Central memory CD8-positive, alpha-beta T cell (primary cell): ENCODE measurements around the gene MRPL46.
A peak's percentile ranks its signal among the peaks of the same experiment; 100 is the strongest.

ENCODE experiments used
- ATAC-seq: fragments of 150-1000 bp; cut with Tn5 transposase; replicated peaks from 2 replicates; pipeline ENCODE4 v1.10.0; 2022; ENCODE audit warnings: mild to moderate bottlenecking, moderate FRiP score, moderate number of reproducible peaks; ENCODE audit not compliant: poor library complexity, severe bottlenecking; ENCODE audit errors: extremely low read depth
- DNase-seq, 2 donors: peaks; one replicate each; pipeline ENCODE4 v3.0.0; 2021; ENCODE audit warnings: low spot score in 2 of 2
- H3K27ac Mint-ChIP-seq: one replicate; pipeline ENCODE4 v1.8.0; 2022; ENCODE audit warnings: low read depth, mild to moderate bottlenecking, moderate library complexity, mixed read lengths
- H3K27me3 Mint-ChIP-seq: one replicate; pipeline ENCODE4 v1.8.0; 2022; ENCODE audit warnings: mixed read lengths
- H3K36me3 Mint-ChIP-seq: one replicate; pipeline ENCODE4 v1.8.0; 2022; ENCODE audit warnings: mild to moderate bottlenecking, moderate library complexity, mixed read lengths; ENCODE audit not compliant: insufficient read depth
- H3K4me1 Mint-ChIP-seq: one replicate; pipeline ENCODE4 v1.8.0; 2022; ENCODE audit warnings: mixed read lengths
- H3K4me3 Mint-ChIP-seq: one replicate; pipeline ENCODE4 v1.8.0; 2022; ENCODE audit warnings: mild to moderate bottlenecking, moderate library complexity, mixed read lengths
- H3K9me3 Mint-ChIP-seq: one replicate; pipeline ENCODE4 v1.8.0; 2022; ENCODE audit warnings: mixed read lengths

MRPL46 gene

DNA sequence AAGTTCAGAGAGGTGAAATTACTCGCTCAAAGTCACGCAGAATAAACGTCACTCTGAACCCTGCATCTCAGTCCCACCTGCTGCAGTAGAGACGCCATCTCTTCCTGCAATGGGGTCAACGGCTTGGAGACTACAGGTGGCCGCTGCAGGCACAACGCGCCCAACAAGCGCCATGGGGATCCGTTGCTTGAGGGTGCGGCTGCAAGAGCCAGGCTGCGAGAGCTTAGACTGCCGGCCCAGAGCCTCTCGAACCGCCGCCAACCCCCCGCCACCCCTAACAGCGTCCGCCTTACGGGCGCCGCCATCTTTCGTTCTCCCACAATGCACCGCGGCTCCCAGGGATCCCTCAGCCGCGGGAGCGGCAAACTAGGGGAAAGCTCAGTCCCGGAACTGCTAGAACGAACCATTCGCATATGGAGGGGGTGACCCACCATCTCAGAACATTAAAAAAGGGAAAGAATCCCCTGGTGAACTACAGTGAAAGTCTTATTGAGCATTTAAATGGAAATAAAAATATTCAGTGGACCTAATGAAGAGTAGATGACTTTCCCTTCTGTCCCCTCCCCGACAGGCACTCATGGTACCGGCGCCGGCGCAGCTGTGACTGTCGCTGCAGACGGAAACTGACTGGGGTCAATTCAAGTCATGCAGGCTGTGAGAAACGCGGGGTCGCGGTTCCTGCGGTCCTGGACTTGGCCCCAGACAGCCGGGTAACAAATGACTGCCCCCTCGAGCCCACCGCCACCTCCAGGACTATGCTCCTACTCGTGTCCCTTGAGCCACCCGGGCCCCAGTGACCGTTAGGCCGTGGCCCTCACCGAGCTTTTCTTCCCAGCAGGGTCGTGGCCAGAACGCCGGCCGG, at the start of gene MRPL46, which contains the start of gene MRPS11:
TSS of gene MRPL46 (minus strand) at position 316 of the 862 bp plus-strand sequence. CDS start at position 305, 11 bp downstream.
TSS of gene MRPS11 (plus strand) at position 636 of the 862 bp plus-strand sequence. CDS start at position 646, 10 bp downstream.
- H3K4me3 Mint-ChIP-seq = peak within 1 kb of the TSS; percentile 92
- no peaks in the 10 kb centered on the region for H3K27me3 Mint-ChIP-seq
- peak within 1 kb of the TSS; percentile 93 for H3K27ac Mint-ChIP-seq
- H3K9me3 Mint-ChIP-seq = no peaks in the 10 kb centered on the region
- peak; percentile 96 for ATAC-seq
- H3K4me1 Mint-ChIP-seq = peaks cover 19% of the 10 kb centered on the region
- peaks cover 38% of the 10 kb centered on the region for H3K36me3 Mint-ChIP-seq
- peak; percentile 84 to 86 for DNase-seq

GRCh38 chr15:88513195-88513594, 46.0 kb upstream of the MRPL46 start:
- H3K9me3 Mint-ChIP-seq = no peaks in the 10 kb centered on the region
- no peaks in the 10 kb centered on the region for H3K27me3 Mint-ChIP-seq
- H3K4me1 Mint-ChIP-seq = no peaks in the 10 kb centered on the region
- ATAC-seq (no peak), DNase-seq (no peak)
- peaks cover 11% of the 10 kb centered on the region for H3K36me3 Mint-ChIP-seq
- no peak overlapping the region for H3K4me3 Mint-ChIP-seq
- no peak overlapping the region for H3K27ac Mint-ChIP-seq

- H3K27me3 Mint-ChIP-seq = no peaks in the 10 kb centered on the region
Measured at GRCh38 chr15:88512601-88513000, 45.4 kb upstream of the MRPL46 start.

DNA sequence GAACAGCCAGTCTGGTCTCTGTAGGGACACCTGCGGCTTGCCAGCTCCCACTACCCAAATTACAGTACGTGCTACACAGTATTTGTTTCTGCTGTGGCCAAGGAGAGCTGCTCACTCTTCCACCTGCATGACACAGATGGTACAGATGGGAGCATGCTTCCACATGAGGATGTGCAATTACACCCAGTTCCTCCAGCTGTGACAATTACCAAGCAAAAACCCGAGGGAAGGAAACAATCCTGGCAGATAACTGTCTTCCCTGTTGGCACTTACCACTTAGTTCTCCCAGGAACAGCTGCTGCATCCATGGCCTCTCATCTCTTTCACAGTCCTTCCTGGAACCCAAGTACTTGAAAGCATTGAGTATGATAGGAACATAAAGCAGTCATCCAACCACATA, 44.9 kb upstream of the MRPL46 start:
- Mint-ChIP-seq H3K27ac (no peak overlapping the region), H3K4me1 (no peaks in the 10 kb centered on the region), H3K27me3 (no peaks in the 10 kb centered on the region), H3K9me3 (no peaks in the 10 kb centered on the region), H3K4me3 (no peak overlapping the region), H3K36me3 (peaks cover 11% of the 10 kb centered on the region)
- ATAC-seq (no peak), DNase-seq (no peak)

More at GRCh38 chr15:88512601-88513000, 45.4 kb upstream of the MRPL46 start:
- no peak for ATAC-seq
- Mint-ChIP-seq H3K36me3 (peaks cover 11% of the 10 kb centered on the region), H3K27ac (no peak overlapping the region), H3K4me3 (no peak overlapping the region), H3K9me3 (no peaks in the 10 kb centered on the region), H3K4me1 (no peaks in the 10 kb centered on the region)
- no peak for DNase-seq

- DNase-seq (no peak), ATAC-seq (no peak)
- Mint-ChIP-seq H3K36me3 (peaks cover 11% of the 10 kb centered on the region), H3K9me3 (no peaks in the 10 kb centered on the region), H3K4me1 (no peaks in the 10 kb centered on the region), H3K4me3 (no peak overlapping the region), H3K27ac (no peak overlapping the region), H3K27me3 (no peaks in the 10 kb centered on the region)
Measured at GRCh38 chr15:88511161-88511560, 44.0 kb upstream of the MRPL46 start.

GRCh38 chr15:88509964-88510363, 42.8 kb upstream of the MRPL46 start:
- Mint-ChIP-seq H3K27me3 (no peaks in the 10 kb centered on the region), H3K27ac (no peak overlapping the region), H3K36me3 (peaks cover 9% of the 10 kb centered on the region), H3K4me3 (no peak overlapping the region), H3K9me3 (no peaks in the 10 kb centered on the region), H3K4me1 (no peaks in the 10 kb centered on the region)
- ATAC-seq = no peak
- DNase-seq = no peak

- Mint-ChIP-seq H3K36me3 (peaks cover 11% of the 10 kb centered on the region), H3K4me3 (no peak overlapping the region), H3K27me3 (no peaks in the 10 kb centered on the region), H3K9me3 (no peaks in the 10 kb centered on the region), H3K27ac (no peak overlapping the region), H3K4me1 (no peaks in the 10 kb centered on the region)
- ATAC-seq = no peak
- DNase-seq = no peak
Measured at GRCh38 chr15:88509321-88509720, 42.1 kb upstream of the MRPL46 start.

- H3K27ac Mint-ChIP-seq = no peak overlapping the region
- DNase-seq (no peak), ATAC-seq (no peak)
- peaks cover 11% of the 10 kb centered on the region for H3K36me3 Mint-ChIP-seq
- no peaks in the 10 kb centered on the region for H3K4me1 Mint-ChIP-seq
- H3K9me3 Mint-ChIP-seq = no peaks in the 10 kb centered on the region
- no peaks in the 10 kb centered on the region for H3K27me3 Mint-ChIP-seq
- no peak overlapping the region for H3K4me3 Mint-ChIP-seq
Measured at GRCh38 chr15:88506628-88507027, 39.4 kb upstream of the MRPL46 start.

- H3K4me3 Mint-ChIP-seq = no peak overlapping the region
- H3K27ac Mint-ChIP-seq = no peak overlapping the region
- no peak for DNase-seq
- no peaks in the 10 kb centered on the region for H3K27me3 Mint-ChIP-seq
- H3K4me1 Mint-ChIP-seq = no peaks in the 10 kb centered on the region
- no peak for ATAC-seq
- H3K9me3 Mint-ChIP-seq = no peaks in the 10 kb centered on the region
- peaks cover 9% of the 10 kb centered on the region for H3K36me3 Mint-ChIP-seq
Measured at GRCh38 chr15:88505721-88506120, 38.5 kb upstream of the MRPL46 start.

GRCh38 chr15:88504445-88504844, 37.3 kb upstream of the MRPL46 start:
- Mint-ChIP-seq H3K36me3 (peaks cover 6% of the 10 kb centered on the region), H3K9me3 (no peaks in the 10 kb centered on the region), H3K4me3 (no peak overlapping the region), H3K4me1 (no peaks in the 10 kb centered on the region), H3K27me3 (no peaks in the 10 kb centered on the region), H3K27ac (no peak overlapping the region)
- no peak for ATAC-seq
- DNase-seq = no peak

DNA sequence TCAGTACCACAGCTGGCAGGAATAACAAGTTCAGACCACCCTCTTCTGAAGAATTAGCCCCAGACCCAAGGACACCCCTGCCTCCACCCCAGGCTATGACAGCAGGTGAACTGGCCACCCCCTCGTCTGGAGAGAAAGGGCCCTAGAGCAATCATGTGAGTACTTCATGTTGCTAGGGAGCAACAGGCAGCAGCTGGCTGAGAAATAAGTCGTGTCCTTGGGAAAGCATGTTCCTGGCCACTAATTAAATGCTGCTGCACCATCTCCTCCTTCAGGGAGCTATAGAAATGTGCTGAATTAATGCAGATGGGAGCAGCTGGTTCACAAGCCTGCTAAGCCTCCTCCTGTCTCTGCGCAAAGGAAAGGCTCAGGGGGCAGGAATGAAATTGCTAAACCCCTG, 31.8 kb upstream of the MRPL46 start:
- H3K4me1 Mint-ChIP-seq = no peaks in the 10 kb centered on the region
- ATAC-seq (no peak), DNase-seq (no peak)
- H3K27me3 Mint-ChIP-seq = no peaks in the 10 kb centered on the region
- H3K4me3 Mint-ChIP-seq = no peak overlapping the region
- no peaks in the 10 kb centered on the region for H3K9me3 Mint-ChIP-seq
- peaks cover 3% of the 10 kb centered on the region for H3K36me3 Mint-ChIP-seq
- no peak overlapping the region for H3K27ac Mint-ChIP-seq

- no peaks in the 10 kb centered on the region for H3K9me3 Mint-ChIP-seq
- DNase-seq = no peak
- H3K4me1 Mint-ChIP-seq = no peaks in the 10 kb centered on the region
- no peak for ATAC-seq
- H3K36me3 Mint-ChIP-seq = peaks cover 2% of the 10 kb centered on the region
- H3K27ac Mint-ChIP-seq = no peak overlapping the region
- no peak overlapping the region for H3K4me3 Mint-ChIP-seq
- no peaks in the 10 kb centered on the region for H3K27me3 Mint-ChIP-seq
Measured at GRCh38 chr15:88497109-88497765, 30.0 kb upstream of the MRPL46 start.

- Mint-ChIP-seq H3K4me1 (no peaks in the 10 kb centered on the region), H3K36me3 (peaks cover 3% of the 10 kb centered on the region), H3K27me3 (no peaks in the 10 kb centered on the region), H3K4me3 (no peak overlapping the region), H3K9me3 (no peaks in the 10 kb centered on the region), H3K27ac (no peak overlapping the region)
- DNase-seq (no peak), ATAC-seq (no peak)
Measured at GRCh38 chr15:88493844-88494243, 26.7 kb upstream of the MRPL46 start.
